Suppressor macrophage treated with lipopolysaccharide for 4 hours (primary cell): ENCODE results near the gene FBXO36.
"Not testable (repeated sequence)": the region's sequence is repeated elsewhere in the genome, so short reads cannot be mapped to it uniquely, and the experiment has no call there.

ENCODE experiments used
- DNase-seq: peaks from one replicate; pipeline ENCODE4 v3.0.0-alpha.2; 2020

FBXO36 gene, protein sequence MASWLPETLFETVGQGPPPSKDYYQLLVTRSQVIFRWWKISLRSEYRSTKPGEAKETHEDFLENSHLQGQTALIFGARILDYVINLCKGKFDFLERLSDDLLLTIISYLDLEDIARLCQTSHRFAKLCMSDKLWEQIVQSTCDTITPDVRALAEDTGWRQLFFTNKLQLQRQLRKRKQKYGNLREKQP

DNA sequence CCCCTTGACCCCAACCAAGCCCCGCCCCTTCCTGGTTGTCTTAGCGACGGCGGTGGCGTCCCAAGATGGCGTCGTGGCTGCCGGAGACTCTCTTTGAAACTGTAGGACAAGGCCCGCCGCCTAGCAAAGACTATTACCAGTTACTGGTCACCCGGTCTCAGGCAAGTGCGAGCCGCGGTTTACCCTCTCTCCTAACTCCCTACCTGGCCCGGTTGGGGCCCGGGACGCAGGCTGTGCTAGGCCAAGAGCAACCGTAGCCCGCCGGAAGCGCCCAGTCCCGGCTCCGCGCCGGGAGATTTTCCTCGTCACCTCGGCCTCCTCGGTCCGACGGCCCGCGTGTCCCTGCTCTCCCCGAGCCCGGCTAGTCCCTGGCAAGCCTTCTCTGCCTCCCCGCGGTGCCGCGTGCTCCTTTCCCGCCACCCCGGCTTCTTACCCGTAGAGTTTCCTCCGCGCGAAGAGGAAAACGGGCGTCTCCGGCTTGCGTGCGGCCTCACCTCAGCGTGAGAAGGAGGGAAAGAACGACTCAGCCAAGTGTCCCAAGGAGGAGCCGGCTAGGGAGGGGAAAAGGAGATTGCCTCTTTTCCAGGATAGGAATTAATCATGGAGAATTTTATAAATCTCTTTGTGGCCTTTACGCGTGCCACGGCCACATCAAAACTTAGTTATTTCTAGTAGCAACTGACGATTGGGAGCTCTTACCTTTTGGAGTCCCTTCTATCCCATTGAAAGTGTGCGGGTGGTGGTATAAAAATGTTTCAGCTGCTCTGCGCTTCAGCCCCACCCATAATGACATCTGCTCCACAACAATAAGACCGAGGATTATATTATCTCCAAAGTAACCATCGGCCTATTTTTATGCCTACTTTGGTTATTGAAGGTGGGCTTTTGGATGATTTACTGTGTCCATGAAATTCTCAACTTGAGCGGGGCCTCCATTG, at the start of gene FBXO36:
Gene FBXO36, plus strand, starts transcription at position 55 of the 938 bp plus-strand sequence. Its CDS starts 11 bp downstream, at position 66.
- peak; percentile 89 for DNase-seq

DNA sequence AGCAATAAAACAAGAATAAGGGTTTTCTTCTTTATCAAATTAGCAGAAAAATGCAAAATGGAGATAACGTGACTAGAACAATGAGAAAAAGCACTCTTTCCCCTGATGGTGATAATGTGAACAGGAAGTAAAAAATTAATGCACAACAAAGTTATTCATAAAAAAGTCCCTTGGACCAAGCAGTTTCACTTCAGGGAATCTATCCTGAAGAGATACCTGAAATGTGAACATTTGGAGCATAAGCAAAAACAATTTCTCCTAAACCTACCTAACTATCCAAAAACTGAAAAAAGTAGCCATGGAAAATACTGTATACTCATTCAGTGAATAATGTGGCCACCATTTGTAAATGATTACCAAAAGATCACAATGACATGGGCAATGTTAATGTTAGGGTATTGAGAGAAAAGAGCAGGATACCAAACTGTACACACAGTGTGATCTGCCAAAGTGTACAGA, 49.2 kb upstream of the FBXO36 start:
- DNase-seq = peak; percentile 6

- DNase-seq = no peak
Measured at GRCh38 chr2:229874647-229875046, 47.7 kb upstream of the FBXO36 start.

DNA sequence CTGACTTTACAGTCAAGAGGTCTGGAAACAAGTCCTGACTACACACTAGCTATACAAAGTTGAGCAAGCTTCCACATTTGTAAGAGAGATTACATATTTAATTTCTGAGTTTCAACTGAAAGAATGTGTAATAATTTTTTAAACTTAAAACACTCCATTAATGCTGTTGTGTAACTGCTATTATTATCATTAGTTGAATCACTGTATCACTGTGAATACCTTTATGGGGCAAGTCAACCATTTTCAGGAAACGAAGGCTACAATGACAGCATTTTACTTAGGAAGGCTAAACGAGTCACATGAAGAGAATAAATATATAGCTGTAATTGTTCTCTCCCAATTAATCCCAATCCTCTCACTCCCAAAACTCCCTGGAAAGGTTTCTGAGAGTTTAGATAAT, 46.8 kb upstream of the FBXO36 start:
- DNase-seq = no peak

DNA sequence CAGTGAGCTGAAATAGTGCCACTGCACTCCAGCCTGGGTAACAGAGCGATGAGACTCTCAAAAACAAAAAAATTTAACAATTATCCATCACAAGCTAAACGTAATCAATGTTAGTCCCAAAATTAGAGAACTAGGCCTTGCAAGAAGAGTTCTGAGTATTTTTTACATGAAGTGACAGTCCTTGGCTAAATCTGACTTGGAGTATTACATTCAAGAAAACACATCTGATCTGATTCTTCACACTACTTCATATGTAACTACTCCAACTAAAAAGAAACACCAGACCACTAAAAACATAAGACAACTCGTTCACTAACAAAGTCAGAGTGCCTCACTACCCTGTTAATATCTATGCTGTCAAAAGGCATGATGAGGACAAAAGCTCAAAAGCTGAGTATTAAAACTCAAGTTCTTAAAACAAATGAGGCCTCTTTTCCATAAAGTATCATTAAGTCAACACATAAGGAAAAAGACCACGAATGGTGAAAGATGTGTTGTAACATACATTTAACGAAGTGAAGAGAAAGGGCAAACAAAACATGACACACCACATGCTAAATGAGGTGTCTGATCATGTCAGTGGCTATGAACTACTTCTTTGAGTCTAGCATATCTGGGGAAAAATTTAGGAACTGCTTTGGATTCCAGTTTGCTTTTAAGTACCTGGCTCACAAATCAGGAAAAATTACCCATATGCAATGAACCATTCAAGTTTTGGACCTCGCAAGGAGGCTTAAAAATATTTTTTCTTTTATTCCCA, 42.9 kb upstream of the FBXO36 start:
- DNase-seq = no peak

GRCh38 chr2:229880892-229881586, 41.3 kb upstream of the FBXO36 start:
- DNase-seq = no peak

- DNase-seq = no peak
Measured at GRCh38 chr2:229882583-229882982, 39.7 kb upstream of the FBXO36 start.

- no peak for DNase-seq
Measured at GRCh38 chr2:229884775-229885699, 37.3 kb upstream of the FBXO36 start.

GRCh38 chr2:229887441-229887840, 34.9 kb upstream of the FBXO36 start:
- no peak for DNase-seq

- DNase-seq = no peak
Measured at GRCh38 chr2:229888031-229888430, 34.3 kb upstream of the FBXO36 start.

GRCh38 chr2:229889023-229889422, 33.3 kb upstream of the FBXO36 start:
- no peak for DNase-seq

DNA sequence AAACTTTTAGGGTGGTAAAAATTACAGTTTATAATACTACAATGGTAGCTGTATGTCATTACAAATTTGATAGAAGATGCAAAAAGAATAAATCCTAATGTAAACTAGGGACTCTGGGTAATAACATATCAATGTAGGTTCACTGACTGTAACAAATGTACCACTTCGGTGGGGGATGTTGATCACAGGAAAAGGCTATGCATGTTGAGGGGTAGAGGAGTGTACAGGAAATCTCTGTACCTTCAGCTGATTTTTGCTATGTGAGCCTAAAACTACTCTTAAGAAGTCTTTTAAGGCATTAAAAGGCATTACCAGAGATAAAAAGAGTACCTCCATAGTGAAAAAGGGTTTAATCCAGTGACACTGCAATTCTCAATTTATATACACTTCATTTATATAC, 25.4 kb upstream of the FBXO36 start:
- no peak for DNase-seq

GRCh38 chr2:229899604-229900003, 22.7 kb upstream of the FBXO36 start:
- no peak for DNase-seq

DNA sequence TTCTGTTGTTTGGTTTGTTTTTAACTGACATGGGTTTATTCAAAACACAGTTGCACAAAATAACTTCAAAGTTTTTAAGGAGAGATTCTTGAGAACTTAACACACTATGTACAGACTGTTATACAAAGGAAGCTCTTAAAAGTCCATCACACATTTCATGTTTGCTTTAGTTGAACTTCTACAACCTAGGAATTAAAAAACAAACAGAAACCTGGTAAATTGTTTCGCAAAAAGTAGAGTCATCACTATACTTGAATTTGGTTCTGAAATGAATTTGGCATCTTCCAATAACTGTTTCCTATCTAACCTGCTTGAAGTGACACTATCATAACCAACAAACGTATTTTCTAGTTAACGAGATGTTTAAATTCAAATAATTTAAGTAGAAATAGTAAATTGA, 22.3 kb upstream of the FBXO36 start:
- no peak for DNase-seq

GRCh38 chr2:229900514-229900913, 21.8 kb upstream of the FBXO36 start:
- DNase-seq = not testable (repeated sequence)

GRCh38 chr2:229901819-229902218, 20.5 kb upstream of the FBXO36 start:
- DNase-seq = no peak

DNA sequence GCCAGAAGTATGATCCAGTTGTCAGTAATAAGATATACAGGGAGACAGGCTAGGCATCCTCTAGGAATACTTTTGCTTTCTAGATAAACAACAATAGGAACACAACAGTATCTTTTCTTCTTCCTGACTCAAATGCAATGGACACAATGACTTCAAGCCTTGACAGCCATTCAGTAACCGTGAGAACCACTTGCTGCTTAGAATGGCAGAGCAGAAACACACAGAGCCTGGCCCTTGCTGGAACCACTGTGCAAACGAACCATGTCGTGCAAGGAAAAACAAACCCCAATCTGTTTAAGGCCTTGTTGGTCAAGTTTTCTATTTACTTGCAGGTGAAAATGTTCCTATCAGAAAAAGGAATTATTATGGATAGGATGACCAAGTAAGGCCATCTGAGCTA, 19.3 kb upstream of the FBXO36 start:
- DNase-seq = no peak

GRCh38 chr2:229905601-229906000, 16.7 kb upstream of the FBXO36 start:
- no peak for DNase-seq

DNA sequence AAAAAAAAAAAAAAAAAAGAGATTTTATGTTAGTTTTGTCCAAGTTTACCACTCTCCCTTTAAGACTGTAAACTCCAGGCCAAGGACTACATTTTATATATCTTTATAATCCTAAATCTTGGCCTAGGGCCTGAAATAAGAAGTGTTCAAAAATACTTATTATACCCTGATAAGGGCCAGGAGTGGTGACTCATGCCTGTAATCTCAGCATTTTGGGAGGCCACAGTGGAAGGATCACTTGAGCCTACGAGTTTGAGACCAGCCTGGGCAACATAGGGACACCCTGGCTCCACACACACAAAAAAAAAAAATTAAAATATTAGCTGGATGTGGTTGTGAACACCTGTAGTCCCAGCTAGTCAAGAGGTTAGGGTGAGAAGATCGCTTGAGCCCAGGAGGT, 13.2 kb upstream of the FBXO36 start:
- no peak for DNase-seq

DNA sequence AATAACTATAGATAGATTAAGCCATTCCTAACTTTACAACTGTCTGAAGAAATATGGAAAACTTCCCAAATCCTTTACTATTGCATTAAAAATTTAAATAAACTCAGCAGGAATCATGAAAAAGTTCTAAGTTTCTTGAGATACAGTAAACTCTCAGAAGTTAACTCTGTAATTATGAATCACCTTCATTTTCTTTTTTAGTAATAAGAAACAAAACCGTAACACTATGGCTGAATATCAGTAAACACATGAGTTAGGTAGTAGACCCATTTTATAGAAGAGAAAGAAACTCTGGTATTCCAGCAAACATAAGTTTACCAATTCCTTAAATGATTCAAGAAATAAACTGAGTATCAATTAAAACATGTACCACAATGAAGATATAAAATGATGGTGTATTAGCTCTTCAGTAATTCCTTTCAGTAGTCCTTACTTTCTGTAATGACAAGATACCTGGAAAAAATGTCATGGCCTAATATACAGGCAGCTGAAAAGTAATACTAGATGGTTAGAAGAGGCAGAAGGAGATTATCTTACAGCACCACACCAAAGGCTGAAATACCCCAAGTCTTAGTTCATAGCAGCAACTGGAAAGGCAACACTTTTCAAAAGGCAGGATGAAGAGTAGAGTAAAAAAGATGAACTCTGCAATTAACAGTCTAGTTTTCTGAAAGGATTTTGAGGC, 12.0 kb upstream of the FBXO36 start:
- DNase-seq = no peak

- DNase-seq = no peak
Measured at GRCh38 chr2:229910832-229911412, 11.4 kb upstream of the FBXO36 start.
